Activated T-helper 2 cell treated with anti-CD3 and anti-CD28 coated beads, Interferon-gamma antibody, Interleukin-2, Interleukin-4, amounts not matched to agents 10 μg/mL and 5 μg/mL and 100 μg/mL, durations not matched to agents 14 hours and 24 hours and 36 hours (primary cell): ENCODE results near the gene PFKL. TPM values are rescaled to one million over a fixed set of nuclear protein-coding genes. Genes with fewer than 3 reads are reported as not detected.
"Not testable (repeated sequence)": the region's sequence is repeated elsewhere in the genome, so short reads cannot be mapped to it uniquely, and the experiment has no call there.

Experiments used
- DNase-seq: peaks from one replicate; pipeline ENCODE4 v3.0.0; 2021; ENCODE audit warnings: low spot score
- H3K27ac Mint-ChIP-seq: one replicate; pipeline ENCODE4 v1.8.0; 2021; ENCODE audit warnings: mixed read lengths
- H3K27me3 Mint-ChIP-seq: one replicate; pipeline ENCODE4 v1.8.0; 2021; ENCODE audit warnings: low read depth, mixed read lengths
- H3K36me3 Mint-ChIP-seq: one replicate; pipeline ENCODE4 v1.8.0; 2021; ENCODE audit warnings: low read depth, mixed read lengths
- H3K4me1 Mint-ChIP-seq: one replicate; pipeline ENCODE4 v1.8.0; 2021; ENCODE audit warnings: low read depth, mixed read lengths
- H3K4me3 Mint-ChIP-seq: one replicate; pipeline ENCODE4 v1.8.0; 2021; ENCODE audit warnings: low read depth, mild to moderate bottlenecking, moderate library complexity, mixed read lengths
- H3K9me3 Mint-ChIP-seq: one replicate; pipeline ENCODE4 v1.8.0; 2021; ENCODE audit warnings: mixed read lengths
- intact Hi-C: fragments of 100-400 bp; cut with micrococcal nuclease; formaldehyde crosslinking; loops from one replicate; pipeline ENCODE4 v1.15.1; 2023
- total RNA-seq: library from RNA; stranded (reverse); gene quantifications from 2 replicates; pipeline ENCODE4 v1.2.3, GENCODE V29; 2022

PFKL gene
- total RNA-seq, 1 donor from 2014 or later = 156 TPM

DNA sequence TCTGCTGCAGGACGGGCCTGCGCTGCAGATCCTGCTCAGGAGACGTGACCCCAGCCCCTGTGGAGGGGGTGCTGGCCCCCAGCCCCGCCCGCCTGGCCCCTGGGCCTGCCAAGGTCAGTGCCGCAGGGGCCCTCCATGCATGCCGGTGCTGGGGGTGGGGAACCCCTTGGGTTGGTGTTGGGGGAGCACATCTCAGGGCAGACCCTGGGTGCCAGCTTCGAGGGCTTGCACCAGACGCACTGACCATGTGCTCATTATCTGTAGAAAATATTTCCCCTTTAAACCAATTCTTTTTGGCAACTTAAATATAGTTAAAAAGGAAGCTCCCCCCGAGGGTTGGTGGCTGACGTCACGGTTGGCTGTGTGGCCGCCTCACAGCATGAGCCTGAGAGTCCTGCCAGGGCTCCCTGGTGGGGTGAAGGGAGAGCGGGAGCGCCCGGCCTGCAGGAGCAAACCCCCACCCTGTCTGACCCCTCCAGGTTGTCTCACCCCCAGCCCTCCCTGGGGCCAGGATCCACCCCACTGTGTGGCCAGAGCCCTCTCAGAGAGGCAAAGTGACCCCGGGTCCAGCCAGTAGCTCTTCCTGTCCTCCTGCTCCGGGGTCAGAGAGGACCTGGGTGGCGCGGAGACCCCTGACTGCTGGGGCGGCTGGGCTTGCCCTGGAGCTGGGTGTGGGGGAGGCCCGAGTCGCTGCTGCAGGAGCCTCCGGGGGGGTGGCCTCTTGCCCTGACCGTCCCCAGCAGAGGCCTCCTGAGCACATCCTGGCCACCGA lies 5.3 kb upstream of the PFKL start:
- no peak for DNase-seq
- Mint-ChIP-seq H3K27ac (no peak overlapping the region), H3K36me3 (no peaks in the 10 kb centered on the region), H3K27me3 (no peaks in the 10 kb centered on the region), H3K4me3 (no peak overlapping the region), H3K4me1 (peaks cover 14% of the 10 kb centered on the region), H3K9me3 (no peaks in the 10 kb centered on the region)
- intact Hi-C loops = no loop called here

GRCh38 chr21:44295163-44295573 lies 4.7 kb upstream of the PFKL start:
- H3K27ac Mint-ChIP-seq = no peak overlapping the region
- no peaks in the 10 kb centered on the region for H3K27me3 Mint-ChIP-seq
- no peaks in the 10 kb centered on the region for H3K36me3 Mint-ChIP-seq
- H3K4me1 Mint-ChIP-seq = peaks cover 14% of the 10 kb centered on the region
- no peaks in the 10 kb centered on the region for H3K9me3 Mint-ChIP-seq
- intact Hi-C loops = no loop called here
- no peak overlapping the region for H3K4me3 Mint-ChIP-seq
- DNase-seq = no peak

GRCh38 chr21:44295646-44296045 lies 4.2 kb upstream of the PFKL start:
- H3K9me3 Mint-ChIP-seq = no peaks in the 10 kb centered on the region
- H3K27ac Mint-ChIP-seq = no peak overlapping the region
- no peak for DNase-seq
- intact Hi-C loops = no loop called here
- no peaks in the 10 kb centered on the region for H3K27me3 Mint-ChIP-seq
- peaks cover 14% of the 10 kb centered on the region for H3K4me1 Mint-ChIP-seq
- peaks cover under 1% of the 10 kb centered on the region for H3K36me3 Mint-ChIP-seq
- no peak overlapping the region for H3K4me3 Mint-ChIP-seq

GRCh38 chr21:44296103-44296519 lies 3.7 kb upstream of the PFKL start:
- Mint-ChIP-seq H3K27me3 (no peaks in the 10 kb centered on the region), H3K36me3 (peaks cover 3% of the 10 kb centered on the region), H3K9me3 (no peaks in the 10 kb centered on the region), H3K4me1 (peaks cover 17% of the 10 kb centered on the region), H3K4me3 (no peak overlapping the region), H3K27ac (no peak overlapping the region)
- no peak for DNase-seq
- intact Hi-C loops = no loop called here

GRCh38 chr21:44296916-44297315 lies 2.9 kb upstream of the PFKL start:
- intact Hi-C loops = no loop called here
- H3K4me1 Mint-ChIP-seq = peaks cover 20% of the 10 kb centered on the region

GRCh38 chr21:44297525-44298290 lies 2.1 kb upstream of the PFKL start:
- Mint-ChIP-seq H3K36me3 (peaks cover 3% of the 10 kb centered on the region), H3K4me3 (no peak overlapping the region)
- intact Hi-C loops = no loop called here

More at GRCh38 chr21:44296916-44297315, 2.9 kb upstream of the PFKL start:
- Mint-ChIP-seq H3K4me3 (no peak overlapping the region), H3K36me3 (peaks cover 3% of the 10 kb centered on the region), H3K27me3 (no peaks in the 10 kb centered on the region), H3K27ac (no peak overlapping the region), H3K9me3 (no peaks in the 10 kb centered on the region)
- DNase-seq = no peak

GRCh38 chr21:44298301-44298700 lies 1.6 kb upstream of the PFKL start:
- no peak for DNase-seq
- Mint-ChIP-seq H3K4me3 (peak overlapping the region; percentile 45), H3K36me3 (peaks cover 4% of the 10 kb centered on the region), H3K9me3 (no peaks in the 10 kb centered on the region), H3K27ac (peak overlapping the region; percentile 38), H3K27me3 (no peaks in the 10 kb centered on the region), H3K4me1 (peaks cover 25% of the 10 kb centered on the region)
- intact Hi-C loops = no loop called here

More at GRCh38 chr21:44297525-44298290, 2.1 kb upstream of the PFKL start:
- Mint-ChIP-seq H3K27ac (peak overlapping the region; percentile 17), H3K4me1 (peaks cover 25% of the 10 kb centered on the region), H3K9me3 (no peaks in the 10 kb centered on the region), H3K27me3 (no peaks in the 10 kb centered on the region)
- DNase-seq = peak; percentile 66

DNA sequence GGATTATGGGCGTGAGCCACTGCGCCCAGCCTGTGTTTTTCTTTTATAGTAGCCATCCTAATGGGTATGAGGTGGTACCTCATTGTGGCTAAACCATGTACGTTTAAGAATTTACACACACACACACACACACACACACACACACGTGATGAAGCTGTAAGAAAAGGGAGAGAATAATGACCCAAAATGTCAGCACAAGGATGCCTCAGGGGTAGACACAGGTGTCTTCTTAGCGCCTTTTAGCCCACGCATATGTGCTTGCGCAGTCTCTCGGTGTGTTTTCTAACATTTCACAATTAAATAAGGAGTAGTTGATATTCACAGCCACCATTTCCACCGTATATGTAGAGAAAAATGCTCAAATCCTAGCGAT lies 782 bp upstream of the PFKL start:
- H3K27ac Mint-ChIP-seq = peak overlapping the region; percentile 89
- no peaks in the 10 kb centered on the region for H3K27me3 Mint-ChIP-seq
- DNase-seq = no peak
- intact Hi-C loops = no loop called here
- peaks cover 6% of the 10 kb centered on the region for H3K36me3 Mint-ChIP-seq
- H3K4me1 Mint-ChIP-seq = peaks cover 28% of the 10 kb centered on the region
- H3K9me3 Mint-ChIP-seq = no peaks in the 10 kb centered on the region
- H3K4me3 Mint-ChIP-seq = peak overlapping the region; percentile 84

GRCh38 chr21:44300262-44300959 lies 558 bp downstream of the PFKL start:
- no peaks in the 10 kb centered on the region for H3K27me3 Mint-ChIP-seq
- intact Hi-C loops = loop anchor here (2.0 kb wide), 1 partner anchor 38 kb away; the partner anchor contains the start of gene CFAP410
- H3K4me1 Mint-ChIP-seq = peaks cover 33% of the 10 kb centered on the region
- peak overlapping the region; percentile 67 for H3K27ac Mint-ChIP-seq
- DNase-seq = peak; percentile 62
- peaks cover 12% of the 10 kb centered on the region for H3K36me3 Mint-ChIP-seq
- H3K4me3 Mint-ChIP-seq = peak overlapping the region; percentile 83
- no peaks in the 10 kb centered on the region for H3K9me3 Mint-ChIP-seq

- peak overlapping the region; percentile 67 for H3K27ac Mint-ChIP-seq
- peaks cover 12% of the 10 kb centered on the region for H3K36me3 Mint-ChIP-seq
- no peak for DNase-seq
- H3K27me3 Mint-ChIP-seq = no peaks in the 10 kb centered on the region
- no peaks in the 10 kb centered on the region for H3K9me3 Mint-ChIP-seq
- intact Hi-C loops = loop anchor here (2.0 kb wide), 1 partner anchor 38 kb away; the partner anchor contains the start of gene CFAP410
- H3K4me3 Mint-ChIP-seq = peak overlapping the region; percentile 83
- peaks cover 33% of the 10 kb centered on the region for H3K4me1 Mint-ChIP-seq
Measured at GRCh38 chr21:44301141-44301540, 1.3 kb downstream of the PFKL start.

DNA sequence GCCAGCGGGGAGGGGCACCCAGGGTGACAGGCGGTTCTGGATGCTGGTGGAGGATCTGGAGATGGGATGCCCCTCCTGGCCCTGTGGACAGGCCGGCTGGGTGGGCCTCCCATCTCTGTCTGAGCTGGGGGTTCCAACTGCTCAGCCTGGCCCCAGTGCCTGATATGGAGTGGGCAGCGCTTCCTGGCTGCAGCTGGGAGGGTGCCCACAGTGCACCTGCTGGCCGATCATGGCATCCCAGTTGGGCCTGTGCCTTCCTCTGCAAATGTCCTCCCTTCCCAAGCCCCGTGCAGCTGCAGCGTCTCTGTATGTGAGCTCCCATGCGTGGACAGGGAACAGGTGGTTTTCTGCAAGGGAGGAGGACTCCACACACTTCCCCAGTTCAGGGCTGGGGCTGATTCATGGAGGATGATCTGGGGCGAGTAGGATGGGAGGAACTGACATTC lies 2.1 kb downstream of the PFKL start:
- no peaks in the 10 kb centered on the region for H3K9me3 Mint-ChIP-seq
- H3K27me3 Mint-ChIP-seq = no peaks in the 10 kb centered on the region
- no peak for DNase-seq
- H3K4me1 Mint-ChIP-seq = peaks cover 33% of the 10 kb centered on the region
- H3K4me3 Mint-ChIP-seq = peak overlapping the region; percentile 67
- intact Hi-C loops = loop anchor here (2.0 kb wide), 1 partner anchor 37 kb away; the partner anchor contains the start of gene CFAP410
- peak overlapping the region; percentile 67 for H3K27ac Mint-ChIP-seq
- peaks cover 16% of the 10 kb centered on the region for H3K36me3 Mint-ChIP-seq

DNA sequence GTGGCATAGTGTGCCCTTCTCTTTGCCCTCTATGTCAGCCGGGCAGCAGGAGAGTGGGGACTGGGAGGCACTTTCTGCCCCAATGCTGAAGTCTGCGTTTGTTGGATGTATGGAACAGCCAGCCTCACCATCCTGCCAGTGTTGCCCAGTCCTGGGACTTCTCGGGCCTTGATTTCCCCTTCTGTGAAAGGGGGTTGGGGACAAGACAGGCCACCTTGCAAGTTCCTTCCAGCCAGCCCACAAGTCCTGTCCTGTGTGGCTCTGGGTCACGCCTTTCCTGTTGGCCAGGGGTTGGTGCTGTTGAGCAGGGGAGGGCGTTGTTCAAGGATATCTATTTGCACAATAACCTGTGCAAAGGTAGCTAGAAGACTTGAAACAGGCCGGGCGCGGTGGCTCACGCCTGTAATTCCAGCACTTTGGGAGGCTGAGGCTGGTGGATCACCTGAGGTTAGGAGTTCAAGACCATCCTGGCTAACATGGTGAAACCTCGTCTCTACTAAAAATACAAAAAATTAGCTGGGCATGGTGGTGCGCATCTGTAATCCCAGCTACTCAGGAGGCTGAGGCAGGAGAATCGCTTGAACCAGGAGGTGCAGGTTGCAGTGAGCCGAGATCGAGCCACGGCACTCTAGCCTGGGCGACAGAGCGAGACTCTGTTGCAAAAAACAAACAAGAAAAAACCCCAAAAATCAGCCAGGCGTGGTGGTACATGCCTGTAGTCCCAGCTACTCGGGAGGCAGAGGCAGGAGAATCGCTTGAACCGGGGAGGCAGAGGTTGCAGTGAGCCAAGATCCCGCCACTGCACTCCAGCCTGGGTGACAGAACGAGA lies 2.9 kb downstream of the PFKL start:
- H3K27ac Mint-ChIP-seq, H3K27me3 Mint-ChIP-seq, H3K9me3 Mint-ChIP-seq, intact Hi-C loops, DNase-seq: not testable (repeated sequence)
- Mint-ChIP-seq H3K36me3 (peaks cover 23% of the 10 kb centered on the region), H3K4me1 (peaks cover 33% of the 10 kb centered on the region), H3K4me3 (peak overlapping the region; percentile 67)
